HCT116 (cell line): ENCODE data around the gene TNRC6C. TPM values are rescaled to one million over a fixed set of nuclear protein-coding genes. Genes with fewer than 3 reads are reported as not detected.
A peak's percentile ranks its signal among the peaks of the same experiment; 100 is the strongest.

Experiments
- ATAC-seq: fragments of 200-7000 bp; cut with Tn5 transposase; 2 replicates; pipeline ENCODE4 v1.9.1; 2020; ENCODE audit warnings: mild to moderate bottlenecking, moderate library complexity
- BruUV-seq: library from RNA; stranded (reverse); fragments of 400-500 nt; replicated peaks from 2 replicates; lab custom pipeline; 2021; lab: Mats Ljungman, UMichigan
- CTCF ChIA-PET: fragments of 300-600 bp; sonication (Branson Sonifier 250); formaldehyde crosslinking; loops from one replicate; lab custom pipeline; 2021; ENCODE audit warnings: antibody characterized with exemption; lab: Charles Lee
- POLR2A ChIA-PET: fragments of 300-600, 350-600 bp; sonication (Branson Sonifier 250); formaldehyde crosslinking; loops from one replicate; lab custom pipeline; 2021; ENCODE audit warnings: antibody characterized with exemption; lab: Charles Lee
- RAD21 ChIA-PET, 2 experiments: fragments of 300-600 bp; sonication (Branson Sonifier 250); formaldehyde crosslinking; loops; one replicate each; lab custom pipeline; 2023; ENCODE audit warnings: low total read pairs in 2 of 2; ENCODE audit not compliant: uncharacterized antibody in 2 of 2, unreplicated experiment in 2 of 2, low non-redundant PET in 1 of 2; lab: Charles Lee
- DNase-seq: peaks from one replicate; pipeline ENCODE4 v3.0.0-alpha.2; 2010; ENCODE audit warnings: low read depth, low spot score
- H2AFZ ChIP-seq: fragments of 200-600 bp; shearing (Covaris generic), sonication (generic); 2 replicates; pipeline ENCODE4 v1.6.1; 2017; ENCODE audit warnings: low read depth, mixed run types, mixed read lengths, antibody characterized with exemption, low read length; ENCODE audit not compliant: poor library complexity, severe bottlenecking
- H3K27ac ChIP-seq: 2 replicates; pipeline ENCODE4 v1.5.1; 2012; ENCODE audit warnings: low read depth, low read length
- H3K27me3 ChIP-seq: fragments of 200-600 bp; sonication (generic); 2 replicates; pipeline ENCODE4 v1.6.1; 2016; ENCODE audit warnings: mixed run types, low read length, mixed read lengths; ENCODE audit not compliant: insufficient read depth
- H3K36me3 ChIP-seq, 2 experiments: fragments of 200-500 bp in 1 of 2; fragments of 200-600 bp in 1 of 2; sonication (Bioruptor generic) in 1 of 2; sonication (generic) in 1 of 2; 2 replicates each; pipeline versions ENCODE4 v1.5.1 to v1.6.1; 2014 to 2016; ENCODE audit warnings: low read length in 2 of 2, inconsistent platforms in 1 of 2, mixed read lengths in 1 of 2, mixed run types in 1 of 2; ENCODE audit not compliant: insufficient read depth in 2 of 2, control insufficient read depth in 1 of 2
- H3K4me1 ChIP-seq, 2 experiments: fragments of 200-600 bp in 1 of 2; sonication (generic) in 1 of 2; 2 replicates each; pipeline versions ENCODE4 v1.5.1 to v1.6.1; 2012 to 2017; ENCODE audit warnings: low read length in 2 of 2, inconsistent platforms in 1 of 2, mild to moderate bottlenecking in 1 of 2, mixed read lengths in 1 of 2, mixed run types in 1 of 2, moderate library complexity in 1 of 2; ENCODE audit not compliant: insufficient read depth in 2 of 2, control insufficient read depth in 1 of 2
- H3K4me2 ChIP-seq: fragments of 200-600 bp; sonication (generic); 2 replicates; pipeline ENCODE4 v1.6.1; 2017; ENCODE audit warnings: mixed run types, low read length, mixed read lengths
- H3K4me3 ChIP-seq, 2 experiments: fragments of 200-600 bp in 1 of 2; sonication (generic) in 1 of 2; replicated peaks in 1 of 2; 2 replicates each; pipeline ENCODE4 v1.5.1; 2011 to 2016; ENCODE audit warnings: low read length in 2 of 2, control low read depth in 1 of 2, low read depth in 1 of 2, mild to moderate bottlenecking in 1 of 2, mixed read lengths in 1 of 2, mixed run types in 1 of 2
- H3K79me2 ChIP-seq: fragments of 200-600 bp; sonication (generic); 2 replicates; pipeline ENCODE4 v1.6.1; 2017; ENCODE audit warnings: mild to moderate bottlenecking, mixed run types, low read length, moderate library complexity, mixed read lengths; ENCODE audit not compliant: insufficient read depth
- H3K9ac ChIP-seq: fragments of 200-600 bp; sonication (generic); 2 replicates; pipeline ENCODE4 v1.6.1; 2016; ENCODE audit warnings: low read length, mixed read lengths
- H3K9me2 ChIP-seq: fragments of 200-600 bp; sonication (generic), shearing (Covaris generic); 2 replicates; pipeline ENCODE4 v1.6.1; 2017; ENCODE audit warnings: mixed run types, mild to moderate bottlenecking, moderate library complexity; ENCODE audit not compliant: insufficient read depth
- H3K9me3 ChIP-seq, 2 experiments: fragments of 200-500 bp in 1 of 2; fragments of 200-600 bp in 1 of 2; sonication (Bioruptor generic) in 1 of 2; sonication (generic) in 1 of 2; 2 replicates each; pipeline ENCODE4 v1.6.1; 2014 to 2017; ENCODE audit warnings: low read length in 2 of 2, mixed read lengths in 2 of 2, inconsistent platforms in 1 of 2, low read depth in 1 of 2, mild to moderate bottlenecking in 1 of 2, mixed run types in 1 of 2, moderate library complexity in 1 of 2; ENCODE audit not compliant: control insufficient read depth in 1 of 2, insufficient read depth in 1 of 2
- H4K20me1 ChIP-seq: fragments of 200-600 bp; sonication (generic), shearing (Covaris generic); 2 replicates; pipeline ENCODE4 v1.6.1; 2017; ENCODE audit warnings: mixed run types, mild to moderate bottlenecking, moderate library complexity; ENCODE audit not compliant: insufficient read depth
- ATF3 ChIP-seq: IDR thresholded peaks from 2 replicates; pipeline ENCODE4 v1.6.1; 2012
- CEBPB ChIP-seq: IDR thresholded peaks from 2 replicates; pipeline ENCODE4 v1.6.1; 2012; ENCODE audit warnings: low read depth
- CTCF ChIP-seq, 3 experiments: fragments of 200-600 bp in 1 of 3; sonication (generic) in 1 of 3; IDR thresholded peaks in 2 of 3; conservative IDR thresholded peaks in 1 of 3; 2 replicates each; pipeline ENCODE4 v1.5.1; 2012 to 2017; ENCODE audit warnings: low read depth in 2 of 3, low read length in 2 of 3, antibody characterized with exemption in 1 of 3, borderline replicate concordance in 1 of 3, control low read depth in 1 of 3, mild to moderate bottlenecking in 1 of 3, mixed read lengths in 1 of 3, mixed run types in 1 of 3, moderate library complexity in 1 of 3; ENCODE audit not compliant: insufficient read depth in 1 of 3
- EGR1 ChIP-seq: IDR thresholded peaks from 2 replicates; pipeline ENCODE4 v1.6.1; 2012; ENCODE audit warnings: low read depth
- ELF1 ChIP-seq: IDR thresholded peaks from 2 replicates; pipeline ENCODE4 v1.6.1; 2012; ENCODE audit warnings: low read depth, borderline replicate concordance
- EZH2phosphoT487 ChIP-seq: fragments of 200-600 bp; IDR thresholded peaks from 2 replicates; pipeline ENCODE4 v1.6.1; 2018; ENCODE audit warnings: antibody characterized with exemption, borderline replicate concordance
- FOSL1 ChIP-seq: IDR thresholded peaks from 2 replicates; pipeline ENCODE4 v1.6.1; 2012; ENCODE audit warnings: low read depth
- JUND ChIP-seq: IDR thresholded peaks from 2 replicates; pipeline ENCODE4 v1.6.1; 2012
- MAX ChIP-seq: IDR thresholded peaks from 2 replicates; pipeline ENCODE4 v1.6.1; 2012
- POLR2AphosphoS5 ChIP-seq: IDR thresholded peaks from 2 replicates; pipeline ENCODE4 v1.6.1; 2011; ENCODE audit warnings: mild to moderate bottlenecking, low read depth, low read length, moderate library complexity
- RAD21 ChIP-seq: IDR thresholded peaks from 2 replicates; pipeline ENCODE4 v1.6.1; 2012; ENCODE audit warnings: low read depth, mild to moderate bottlenecking
- REST ChIP-seq: IDR thresholded peaks from 2 replicates; pipeline ENCODE4 v1.6.1; 2012; ENCODE audit warnings: low read depth
- SIN3A ChIP-seq: IDR thresholded peaks from 2 replicates; pipeline ENCODE4 v1.6.1; 2012; ENCODE audit warnings: low read depth
- SP1 ChIP-seq: IDR thresholded peaks from 2 replicates; pipeline ENCODE4 v1.6.1; 2012; ENCODE audit warnings: low read depth
- SRF ChIP-seq: IDR thresholded peaks from 2 replicates; pipeline ENCODE4 v1.6.1; 2012; ENCODE audit warnings: low read depth
- YY1 ChIP-seq: IDR thresholded peaks from 2 replicates; pipeline ENCODE4 v1.6.1; 2011; ENCODE audit warnings: low read length, low read depth, moderate library complexity, mild to moderate bottlenecking; ENCODE audit not compliant: insufficient replicate concordance; ENCODE audit errors: extremely low read depth
- ZBTB33 ChIP-seq: IDR thresholded peaks from 2 replicates; pipeline ENCODE4 v1.6.1; 2011; ENCODE audit warnings: mild to moderate bottlenecking, low read length, moderate library complexity; ENCODE audit not compliant: insufficient replicate concordance; ENCODE audit errors: extremely low read depth
- ZFX ChIP-seq: fragments of 450-650 bp; IDR thresholded peaks from 2 replicates; pipeline ENCODE4 v1.6.1; 2017
- intact Hi-C: fragments of 100-400 bp; cut with micrococcal nuclease; formaldehyde crosslinking; loops from 2 replicates; pipeline ENCODE4 v1.10.0; 2022
- total RNA-seq: library from RNA; stranded (reverse); gene quantifications from one replicate; pipeline ENCODE4 v1.2.1, GENCODE V29; 2021; ENCODE audit not compliant: unreplicated experiment

TNRC6C gene
- total RNA-seq, 1 experiment from 2014 or later: 23.4 TPM

- TF ChIP-seq SP1: no peak
- TF ChIP-seq CTCF (IDR thresholded peaks at IDR 0.05 in 2 of 3, conservative IDR thresholded peaks at IDR 0.05 in 1 of 3; ENCODE audit: borderline replicate concordance in 1 of 3, insufficient read depth in 1 of 3, low read depth in 2 of 3, low read length in 2 of 3): no peak
- TF ChIP-seq EGR1: no peak
- no peak for TF ChIP-seq ELF1
- TF ChIP-seq RAD21: no peak
- TF ChIP-seq FOSL1: no peak
Observed at GRCh38 chr17:78103311-78103710, 144.8 kb downstream of the TNRC6C start (continued).

GRCh38 chr17:78104540-78104941, 146.0 kb downstream of the TNRC6C start:
- H3K79me2 ChIP-seq: no peaks in the 10 kb centered on the region
- no peak overlapping the region for H3K27ac ChIP-seq
- H3K4me2 ChIP-seq: no peak overlapping the region
- ATAC-seq (peak; percentile 18; the same call in 1 of the 2 replicates), DNase-seq (no peak)
- peaks cover 6 to 9% of the 10 kb centered on the region in 2 experiments; a peak in 1 of 4 replicates for H3K36me3 ChIP-seq
- no peaks in the 10 kb centered on the region for H3K9me2 ChIP-seq
- H3K4me3 ChIP-seq: no peak overlapping the region
- H3K27me3 ChIP-seq: no peaks in the 10 kb centered on the region
- TF ChIP-seq POLR2AphosphoS5: no peak
- TF ChIP-seq YY1: no peak
- no peak for TF ChIP-seq ATF3
- no peak for TF ChIP-seq JUND
- no peak for TF ChIP-seq EZH2phosphoT487
- no peak for TF ChIP-seq ZBTB33
- TF ChIP-seq SIN3A: no peak
- TF ChIP-seq CEBPB: no peak
- TF ChIP-seq MAX: no peak
- no peak for TF ChIP-seq RAD21
- TF ChIP-seq ZFX: no peak
- TF ChIP-seq EGR1: no peak
- no peak for TF ChIP-seq SRF
- no peak for TF ChIP-seq REST
- no peaks in the 10 kb centered on the region; a peak in 1 of 4 replicates for H3K9me3 ChIP-seq
- H3K9ac ChIP-seq: no peak overlapping the region
- BruUV-seq: no TSS peak
- ChIA-PET CTCF (interaction anchor here (2.7 kb wide), 1 partner anchor 19 kb away, joined by 12 read pairs; no protein-coding TSS in a partner anchor), POLR2A (no interaction called here), RAD21 (no interaction called here)
- intact Hi-C loops: no loop called here
- no peak overlapping the region for H2AFZ ChIP-seq
- no peaks in the 10 kb centered on the region for H4K20me1 ChIP-seq
- H3K4me1 ChIP-seq: no peaks in the 10 kb centered on the region
